B cell (primary cell): ENCODE results near the gene ITPR1. TPM values are rescaled to one million over a fixed set of nuclear protein-coding genes. Genes with fewer than 3 reads are reported as not detected.

Experiments used
- ATAC-seq: fragments of 200-7000 bp; cut with Tn5 transposase; one replicate; pipeline ENCODE4 v1.10.0; 2021; ENCODE audit warnings: low read depth, mild to moderate bottlenecking, moderate number of reproducible peaks, moderate library complexity
- CTCF ChIA-PET: fragments of 350-600 bp; sonication (Branson Sonifier 250); formaldehyde crosslinking; loops from one replicate; lab custom pipeline; 2021; ENCODE audit warnings: antibody characterized with exemption, inconsistent platforms; lab: Charles Lee
- POLR2A ChIA-PET: fragments of 350-600 bp; sonication (Branson Sonifier 250); formaldehyde crosslinking; loops from one replicate; lab custom pipeline; 2021; ENCODE audit warnings: antibody characterized with exemption; lab: Charles Lee
- DNase-seq: peaks from one replicate; pipeline ENCODE4 v3.0.0; 2013
- H2AFZ ChIP-seq: 2 replicates; pipeline ENCODE4 v1.6.1; 2012; ENCODE audit warnings: mild to moderate bottlenecking, low read depth, low read length; ENCODE audit not compliant: insufficient read depth, poor library complexity, severe bottlenecking
- H3K27ac ChIP-seq, 2 donors: 1 replicate in 1 of 2; 2 replicates in 1 of 2; pipeline ENCODE4 v1.5.1; 2012 to 2013; ENCODE audit warnings: low read length in 2 of 2, mild to moderate bottlenecking in 2 of 2, moderate library complexity in 1 of 2
- H3K27me3 ChIP-seq, 4 experiments: fragments of 200-600 bp in 1 of 4; sonication (generic) in 1 of 4; replicated peaks in 1 of 4; 1 replicate in 2 of 4; 2 replicates in 2 of 4; pipeline versions ENCODE4 v1.6.1 to v1.7.0; 2013 to 2016; ENCODE audit warnings: low read length in 3 of 4, mild to moderate bottlenecking in 2 of 4, mixed read lengths in 1 of 4, moderate library complexity in 1 of 4; ENCODE audit not compliant: insufficient read depth in 4 of 4, control insufficient read depth in 3 of 4; ENCODE audit errors: control extremely low read depth in 1 of 4
- H3K36me3 ChIP-seq, 2 experiments: replicated peaks in 1 of 2; 1 replicate in 1 of 2; 2 replicates in 1 of 2; pipeline versions ENCODE4 v1.6.1 to v1.7.1; 2013; ENCODE audit warnings: low read length in 1 of 2; ENCODE audit not compliant: insufficient read depth in 2 of 2, control insufficient read depth in 1 of 2; ENCODE audit errors: control extremely low read depth in 1 of 2, extremely low read depth in 1 of 2
- H3K4me1 ChIP-seq, 2 donors: fragments of 200-600 bp in 1 of 2; sonication (generic) in 1 of 2; 1 replicate in 1 of 2; 2 replicates in 1 of 2; pipeline versions ENCODE4 v1.5.1 to v1.6.1; 2013 to 2017; ENCODE audit warnings: low read length in 2 of 2; ENCODE audit not compliant: control insufficient read depth in 2 of 2, insufficient read depth in 2 of 2
- H3K4me2 ChIP-seq: replicated peaks from 2 replicates; pipeline ENCODE3; 2012; ENCODE audit warnings: mild to moderate bottlenecking, low read depth, low read length; ENCODE audit not compliant: poor library complexity, severe bottlenecking
- H3K4me3 ChIP-seq, 5 experiments: fragments of 200-600 bp in 1 of 5; sonication (generic) in 1 of 5; 1 replicate in 3 of 5; 2 replicates in 2 of 5; pipeline versions ENCODE4 v1.5.1 to v1.7.0; 2011 to 2016; ENCODE audit warnings: low read length in 4 of 5, mild to moderate bottlenecking in 4 of 5, low read depth in 2 of 5, control low read depth in 1 of 5, moderate library complexity in 1 of 5; ENCODE audit not compliant: insufficient read depth in 1 of 5; ENCODE audit errors: control extremely low read depth in 1 of 5, extremely low read depth in 1 of 5
- H3K79me2 ChIP-seq: fragments of 200-600 bp; sonication (generic); one replicate; pipeline ENCODE4 v1.6.0; 2016; ENCODE audit warnings: low read length; ENCODE audit not compliant: control insufficient read depth, insufficient read depth
- H3K9ac ChIP-seq: fragments of 200-600 bp; sonication (generic); 2 replicates; pipeline ENCODE4 v1.6.1; 2017; ENCODE audit warnings: mild to moderate bottlenecking, low read length, moderate library complexity
- H3K9me3 ChIP-seq, 3 donors: one replicate each; pipeline versions ENCODE4 v1.6.1 to v1.7.1; 2013; ENCODE audit warnings: low read length in 2 of 3; ENCODE audit not compliant: control insufficient read depth in 2 of 3, insufficient read depth in 1 of 3; ENCODE audit errors: control extremely low read depth in 1 of 3
- H4K20me1 ChIP-seq: 2 replicates; pipeline ENCODE4 v1.6.0; 2012; ENCODE audit warnings: mild to moderate bottlenecking, low read length; ENCODE audit not compliant: insufficient read depth, control insufficient read depth, poor library complexity, severe bottlenecking
- H3K27ac Mint-ChIP-seq: one replicate; pipeline ENCODE4 v1.8.0; 2021; ENCODE audit warnings: mixed read lengths
- H3K27me3 Mint-ChIP-seq: one replicate; pipeline ENCODE4 v1.8.0; 2021; ENCODE audit warnings: mixed read lengths
- H3K4me1 Mint-ChIP-seq: one replicate; pipeline ENCODE4 v1.8.0; 2021; ENCODE audit warnings: mixed read lengths
- H3K4me3 Mint-ChIP-seq: one replicate; pipeline ENCODE4 v1.8.0; 2021; ENCODE audit warnings: mixed read lengths
- H3K9me3 Mint-ChIP-seq: one replicate; pipeline ENCODE4 v1.8.0; 2022; ENCODE audit warnings: mixed read lengths; ENCODE audit not compliant: insufficient read depth
- EZH2 ChIP-seq: IDR thresholded peaks from 2 replicates; pipeline ENCODE4 v1.6.1; 2012; ENCODE audit warnings: borderline replicate concordance, low read depth, mild to moderate bottlenecking, moderate library complexity, low read length; ENCODE audit not compliant: insufficient read depth, poor library complexity, severe bottlenecking
- WGBS: methylation state at CpG from one replicate; pipeline ENCODE4 v1.1.5; 2013; ENCODE audit warnings: missing lambda C conversion rate; ENCODE audit not compliant: insufficient coverage; 5-methylcytosine and 5-hydroxymethylcytosine counted together
- intact Hi-C: fragments of 100-400 bp; cut with micrococcal nuclease; formaldehyde crosslinking; loops from one replicate; pipeline ENCODE4 v1.10.0; 2022
- polyA plus RNA-seq: library from polyadenylated mRNA; depleted of rRNA; stranded (reverse); fragments of >200 nt; gene quantifications from 2 replicates; pipeline ENCODE4 v1.2.3, GENCODE V29; 2012
- total RNA-seq, 2 donors: library from RNA; stranded (reverse); fragments of 120-200 nt in 1 of 2; gene quantifications; 1 replicate in 1 of 2; 2 replicates in 1 of 2; pipeline versions ENCODE4 v1.2.3 to v1.2.4, GENCODE V29; 2013 to 2022
- TF ChIP-seq, protein P1 (sequence below): fragments of 200-600 bp; IDR thresholded peaks from one replicate; pipeline ENCODE4 v1.8.0; 2022; ENCODE audit warnings: antibody characterized with exemption, mild to moderate bottlenecking

ITPR1 gene
- total and polyA plus RNA-seq, 2 donors (not counting 1 experiment from before 2014, with no cell fraction given) = 64.0 to 332 TPM

DNA sequence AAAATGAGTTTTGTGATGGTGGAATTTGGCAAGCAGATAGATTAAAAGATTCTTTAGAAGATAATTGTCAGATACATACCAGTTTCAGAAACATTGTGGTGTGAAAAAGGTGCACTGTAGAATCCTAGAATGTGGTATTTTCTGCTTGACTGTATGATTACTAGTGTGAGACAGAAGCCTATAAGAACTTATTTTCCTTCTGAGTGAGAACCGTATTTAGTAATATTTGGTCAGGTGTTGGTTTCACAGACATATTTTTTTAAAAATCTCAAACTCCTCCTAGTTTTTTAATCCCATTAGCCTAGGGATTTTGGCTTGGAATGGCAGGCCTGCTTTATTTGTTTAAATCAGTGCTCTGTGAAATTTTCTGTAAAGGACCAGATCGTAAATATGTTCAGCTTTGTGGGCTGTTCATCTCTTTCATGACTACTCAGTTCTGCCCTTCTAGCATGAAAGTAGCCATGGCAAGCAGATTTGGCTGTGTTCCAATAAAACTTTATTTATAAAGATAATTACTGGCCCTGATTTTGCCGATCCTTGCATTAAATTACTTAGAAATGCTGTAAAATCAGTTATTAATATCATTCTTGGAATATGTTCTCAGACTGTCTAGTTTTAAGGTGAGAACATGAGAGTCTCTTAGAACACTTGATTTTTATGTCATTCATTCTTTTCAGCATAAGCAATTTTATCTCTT is 205.1 kb downstream of the ITPR1 start:
- H3K27ac Mint-ChIP-seq = no peak overlapping the region
- H3K9me3 Mint-ChIP-seq = no peaks in the 10 kb centered on the region
- H3K27ac ChIP-seq = no peak overlapping the region
- H3K27me3 ChIP-seq = no peaks in the 10 kb centered on the region
- ATAC-seq = no peak
- H4K20me1 ChIP-seq = peaks cover 26% of the 10 kb centered on the region
- H2AFZ ChIP-seq = no peak overlapping the region
- no peak for DNase-seq
- H3K36me3 ChIP-seq = peaks cover 20 to 89% of the 10 kb centered on the region in 2 experiments
- no peak overlapping the region for H3K9ac ChIP-seq
- no peaks in the 10 kb centered on the region for H3K4me1 ChIP-seq
- no peaks in the 10 kb centered on the region for H3K27me3 Mint-ChIP-seq
- no peak overlapping the region for H3K4me3 ChIP-seq
- POLR2A ChIA-PET = no interaction called here
- no peak overlapping the region for H3K4me2 ChIP-seq
- WGBS = no CpG with 5 or more reads among the region's 3 CpGs
- no peak overlapping the region for H3K4me3 Mint-ChIP-seq
- CTCF ChIA-PET = interaction anchor here (4.8 kb wide), 1 partner anchor 13 kb away, joined by 27 read pairs; no protein-coding TSS in a partner anchor
- H3K9me3 ChIP-seq = no peaks in the 10 kb centered on the region
- TF ChIP-seq, protein P1, sequence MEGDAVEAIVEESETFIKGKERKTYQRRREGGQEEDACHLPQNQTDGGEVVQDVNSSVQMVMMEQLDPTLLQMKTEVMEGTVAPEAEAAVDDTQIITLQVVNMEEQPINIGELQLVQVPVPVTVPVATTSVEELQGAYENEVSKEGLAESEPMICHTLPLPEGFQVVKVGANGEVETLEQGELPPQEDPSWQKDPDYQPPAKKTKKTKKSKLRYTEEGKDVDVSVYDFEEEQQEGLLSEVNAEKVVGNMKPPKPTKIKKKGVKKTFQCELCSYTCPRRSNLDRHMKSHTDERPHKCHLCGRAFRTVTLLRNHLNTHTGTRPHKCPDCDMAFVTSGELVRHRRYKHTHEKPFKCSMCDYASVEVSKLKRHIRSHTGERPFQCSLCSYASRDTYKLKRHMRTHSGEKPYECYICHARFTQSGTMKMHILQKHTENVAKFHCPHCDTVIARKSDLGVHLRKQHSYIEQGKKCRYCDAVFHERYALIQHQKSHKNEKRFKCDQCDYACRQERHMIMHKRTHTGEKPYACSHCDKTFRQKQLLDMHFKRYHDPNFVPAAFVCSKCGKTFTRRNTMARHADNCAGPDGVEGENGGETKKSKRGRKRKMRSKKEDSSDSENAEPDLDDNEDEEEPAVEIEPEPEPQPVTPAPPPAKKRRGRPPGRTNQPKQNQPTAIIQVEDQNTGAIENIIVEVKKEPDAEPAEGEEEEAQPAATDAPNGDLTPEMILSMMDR = no peak
- no peak for TF ChIP-seq EZH2
- H3K4me1 Mint-ChIP-seq = peaks cover 6% of the 10 kb centered on the region
- intact Hi-C loops = no loop called here
- peaks cover 5% of the 10 kb centered on the region for H3K79me2 ChIP-seq

DNA sequence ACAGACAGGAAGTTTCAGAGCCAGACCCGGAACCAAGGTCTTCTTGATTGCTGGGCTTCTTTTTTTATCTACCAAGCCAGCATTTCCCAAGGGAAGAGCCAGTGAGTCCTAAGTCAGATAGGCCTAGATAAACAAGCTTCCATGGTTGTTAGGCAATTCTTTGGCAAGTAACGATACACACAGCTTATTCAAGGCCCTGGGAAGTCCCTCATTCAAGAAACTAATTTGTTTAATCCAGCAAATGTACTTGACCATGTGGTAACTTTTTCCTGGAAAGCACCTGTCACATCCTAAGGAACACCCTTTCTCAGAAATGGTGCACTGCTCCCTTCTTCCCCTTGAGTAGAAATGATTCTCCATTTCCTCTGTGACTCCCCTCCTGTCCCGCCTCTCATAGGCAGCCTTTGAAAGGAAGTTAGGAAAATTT is 209.9 kb downstream of the ITPR1 start:
- POLR2A ChIA-PET = no interaction called here

More for the DNA sequence above, 209.9 kb downstream of the ITPR1 start:
- peaks cover 12% of the 10 kb centered on the region for H4K20me1 ChIP-seq
- Mint-ChIP-seq H3K27ac (no peak overlapping the region), H3K4me3 (no peak overlapping the region), H3K4me1 (no peaks in the 10 kb centered on the region), H3K27me3 (no peaks in the 10 kb centered on the region), H3K9me3 (no peaks in the 10 kb centered on the region)
- DNase-seq (no peak), ATAC-seq (no peak)
- H3K4me1 ChIP-seq = no peaks in the 10 kb centered on the region
- H3K27me3 ChIP-seq = no peaks in the 10 kb centered on the region
- 88% methylated on average over 2 of the region's 3 CpGs for WGBS
- no peak overlapping the region for H2AFZ ChIP-seq
- H3K79me2 ChIP-seq = no peaks in the 10 kb centered on the region
- no peak overlapping the region for H3K9ac ChIP-seq
- H3K9me3 ChIP-seq = no peaks in the 10 kb centered on the region
- TF ChIP-seq EZH2 = no peak
- TF ChIP-seq, protein P1 = no peak
- CTCF ChIA-PET = interaction anchor here (0.9 to 4.8 kb wide), 2 partner anchors 8 to 352 kb away, joined by 3 to 27 read pairs; no protein-coding TSS in a partner anchor
- H3K36me3 ChIP-seq = peaks cover 6 to 95% of the 10 kb centered on the region in 2 experiments
- H3K4me3 ChIP-seq = no peak overlapping the region
- H3K4me2 ChIP-seq = no peak overlapping the region
- no peak overlapping the region for H3K27ac ChIP-seq
- intact Hi-C loops = no loop called here
